ENCODE data around the gene BPGM.
A peak's percentile ranks its signal among the peaks of the same experiment; 100 is the strongest.
"Not testable (repeated sequence)": the region's sequence is repeated elsewhere in the genome, so short reads cannot be mapped to it uniquely, and the experiment has no call there.

BPGM gene

GRCh38 chr7:134637441-134637840, 9.2 kb upstream of the BPGM start:
- H3K4me3 ChIP-seq (ENCODE audit: low read length), result no peak overlapping the region
- no peaks in the 10 kb centered on the region for H3K36me3 ChIP-seq (ENCODE audit: control insufficient read depth, insufficient read depth, low read length)
- H3K4me1 ChIP-seq (ENCODE audit: control insufficient read depth, insufficient read depth, low read length), result peaks cover 8% of the 10 kb centered on the region
- H3K9me3 ChIP-seq (ENCODE audit: control insufficient read depth, low read length), result no peaks in the 10 kb centered on the region
- no peaks in the 10 kb centered on the region for H3K27me3 ChIP-seq (ENCODE audit: control insufficient read depth, insufficient read depth, low read length)
- H3K9ac ChIP-seq (ENCODE audit: low read length), result no peak overlapping the region

DNA sequence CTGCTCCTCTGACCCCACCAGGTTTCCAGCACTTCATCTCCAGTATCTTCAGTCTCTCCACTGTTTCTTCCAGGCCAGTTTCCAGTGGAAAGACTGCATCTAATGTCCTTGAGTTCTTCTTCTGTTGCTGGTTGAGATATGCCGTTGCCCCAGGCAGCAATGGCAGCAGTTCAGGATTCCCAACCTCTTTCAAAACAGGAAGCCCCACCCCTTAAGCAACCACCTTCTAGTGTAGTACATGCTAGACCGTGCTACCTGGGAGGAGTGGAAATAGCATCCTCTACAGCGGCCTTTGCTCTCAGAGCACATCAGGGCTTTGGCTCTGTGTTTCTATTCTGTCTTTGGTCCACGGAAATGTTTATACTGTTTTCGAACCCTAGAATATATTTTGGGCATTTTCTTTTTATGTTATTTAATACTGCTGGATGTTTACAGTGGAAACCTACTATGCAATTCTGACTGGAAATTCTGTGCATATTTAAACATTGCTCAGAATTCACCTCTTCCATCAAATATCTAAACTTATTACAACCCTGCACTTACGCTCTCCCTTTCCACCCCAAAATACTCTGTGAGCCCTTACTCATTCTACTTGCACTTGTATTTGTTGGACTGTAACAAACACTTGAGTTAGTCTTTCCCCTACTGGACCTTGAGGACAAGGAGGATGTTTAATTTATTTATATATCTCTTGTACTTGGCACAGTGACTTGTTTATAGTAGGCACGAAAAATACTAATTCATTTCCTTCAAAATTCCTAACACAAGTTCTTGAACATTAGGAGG, 8.5 kb upstream of the BPGM start:
- H3K9ac ChIP-seq (ENCODE audit: low read length), result no peak overlapping the region
- H3K4me1 ChIP-seq (ENCODE audit: control insufficient read depth, insufficient read depth, low read length), result peaks cover 8% of the 10 kb centered on the region
- no peaks in the 10 kb centered on the region for H3K9me3 ChIP-seq (ENCODE audit: control insufficient read depth, low read length)
- H3K27me3 ChIP-seq (ENCODE audit: control insufficient read depth, insufficient read depth, low read length), result no peaks in the 10 kb centered on the region
- H3K4me3 ChIP-seq (ENCODE audit: low read length), result no peak overlapping the region
- H3K36me3 ChIP-seq (ENCODE audit: control insufficient read depth, insufficient read depth, low read length), result no peaks in the 10 kb centered on the region

- Histone ChIP-seq H3K4me3 (ENCODE audit: low read length) (no peak overlapping the region), H3K9me3 (ENCODE audit: control insufficient read depth, low read length) (no peaks in the 10 kb centered on the region), H3K4me1 (ENCODE audit: control insufficient read depth, insufficient read depth, low read length) (peaks cover 8% of the 10 kb centered on the region), H3K9ac (ENCODE audit: low read length) (no peak overlapping the region), H3K27me3 (ENCODE audit: control insufficient read depth, insufficient read depth, low read length) (no peaks in the 10 kb centered on the region), H3K36me3 (ENCODE audit: control insufficient read depth, insufficient read depth, low read length) (no peaks in the 10 kb centered on the region)
These were observed 7.6 kb upstream of the BPGM start for GRCh38 chr7:134639061-134639460.

- H3K9ac ChIP-seq (ENCODE audit: low read length), result no peak overlapping the region
- H3K36me3 ChIP-seq (ENCODE audit: control insufficient read depth, insufficient read depth, low read length), result no peaks in the 10 kb centered on the region
- H3K9me3 ChIP-seq (ENCODE audit: control insufficient read depth, low read length), result no peaks in the 10 kb centered on the region
- H3K27me3 ChIP-seq (ENCODE audit: control insufficient read depth, insufficient read depth, low read length), result no peaks in the 10 kb centered on the region
- H3K4me3 ChIP-seq (ENCODE audit: low read length), result no peak overlapping the region
- H3K4me1 ChIP-seq (ENCODE audit: control insufficient read depth, insufficient read depth, low read length), result peaks cover 8% of the 10 kb centered on the region
These were observed 6.9 kb upstream of the BPGM start for GRCh38 chr7:134639683-134640279.

GRCh38 chr7:134640842-134641715, 5.6 kb upstream of the BPGM start:
- Histone ChIP-seq H3K4me1 (ENCODE audit: control insufficient read depth, insufficient read depth, low read length) (peaks cover 5% of the 10 kb centered on the region), H3K36me3 (ENCODE audit: control insufficient read depth, insufficient read depth, low read length) (no peaks in the 10 kb centered on the region), H3K4me3 (ENCODE audit: low read length) (no peak overlapping the region), H3K27me3 (ENCODE audit: control insufficient read depth, insufficient read depth, low read length) (no peaks in the 10 kb centered on the region), H3K9ac (ENCODE audit: low read length) (no peak overlapping the region), H3K9me3 (ENCODE audit: control insufficient read depth, low read length) (no peaks in the 10 kb centered on the region)

GRCh38 chr7:134641981-134642380, 4.7 kb upstream of the BPGM start:
- H3K27me3 ChIP-seq (ENCODE audit: control insufficient read depth, insufficient read depth, low read length), result not testable (repeated sequence)

DNA sequence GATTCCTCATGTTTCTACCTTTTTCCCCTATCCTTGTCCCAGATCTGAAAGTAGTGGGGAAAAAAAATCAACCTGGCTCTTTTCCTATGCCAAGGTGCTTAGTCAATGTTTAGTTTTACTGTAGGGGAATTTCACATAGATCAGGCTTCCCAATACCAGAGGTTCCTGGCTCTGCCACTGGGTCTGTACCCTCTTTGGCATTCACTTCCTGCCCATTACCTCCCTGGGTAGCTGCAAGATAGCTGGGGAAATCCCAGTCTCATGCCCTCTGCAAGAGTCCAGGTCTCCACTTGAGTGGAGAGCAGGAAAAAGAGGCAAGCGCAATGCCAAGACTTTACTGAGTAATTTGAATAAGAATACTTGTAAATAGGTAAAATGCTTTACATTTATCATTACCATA, 3.5 kb upstream of the BPGM start:
- no peaks in the 10 kb centered on the region for H3K9me3 ChIP-seq (ENCODE audit: control insufficient read depth, low read length)
- H3K9ac ChIP-seq (ENCODE audit: low read length), result no peak overlapping the region
- peaks cover 4% of the 10 kb centered on the region for H3K4me1 ChIP-seq (ENCODE audit: control insufficient read depth, insufficient read depth, low read length)

More at GRCh38 chr7:134641981-134642380, 4.7 kb upstream of the BPGM start:
- not testable (repeated sequence) for H3K36me3 ChIP-seq (ENCODE audit: control insufficient read depth, insufficient read depth, low read length); H3K4me1 ChIP-seq (ENCODE audit: control insufficient read depth, insufficient read depth, low read length); H3K4me3 ChIP-seq (ENCODE audit: low read length); H3K9me3 ChIP-seq (ENCODE audit: control insufficient read depth, low read length); H3K9ac ChIP-seq (ENCODE audit: low read length)

GRCh38 chr7:134645478-134645877, 1.2 kb upstream of the BPGM start:
- Histone ChIP-seq H3K4me3 (ENCODE audit: low read length) (peak overlapping the region; percentile 79), H3K9ac (ENCODE audit: low read length) (peak overlapping the region; percentile 89), H3K36me3 (ENCODE audit: control insufficient read depth, insufficient read depth, low read length) (no peaks in the 10 kb centered on the region), H3K9me3 (ENCODE audit: control insufficient read depth, low read length) (no peaks in the 10 kb centered on the region), H3K27me3 (ENCODE audit: control insufficient read depth, insufficient read depth, low read length) (no peaks in the 10 kb centered on the region), H3K4me1 (ENCODE audit: control insufficient read depth, insufficient read depth, low read length) (peaks cover 4% of the 10 kb centered on the region)

More for the DNA sequence above, 3.5 kb upstream of the BPGM start:
- no peaks in the 10 kb centered on the region for H3K36me3 ChIP-seq (ENCODE audit: control insufficient read depth, insufficient read depth, low read length)
- H3K4me3 ChIP-seq (ENCODE audit: low read length), result no peak overlapping the region
- no peaks in the 10 kb centered on the region for H3K27me3 ChIP-seq (ENCODE audit: control insufficient read depth, insufficient read depth, low read length)

DNA sequence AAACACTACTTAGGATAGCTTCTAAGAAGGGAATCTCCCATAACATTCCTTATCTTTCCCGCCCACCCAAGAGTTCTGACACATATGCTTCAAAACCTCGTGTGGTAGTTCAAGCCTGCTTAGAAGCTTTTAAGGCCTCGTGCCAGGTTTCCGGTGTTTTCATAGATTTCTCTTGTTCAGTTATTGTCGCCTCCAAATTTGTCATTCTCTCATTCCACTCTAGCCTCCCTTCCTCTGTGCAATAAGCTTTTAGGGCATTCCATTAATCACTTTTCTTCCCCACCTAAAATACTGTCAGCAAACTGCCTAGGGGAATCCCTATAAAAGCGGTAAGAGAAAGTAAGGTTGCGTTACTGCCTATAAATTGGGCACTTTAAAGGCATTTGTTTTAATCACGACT, 718 bp upstream of the BPGM start:
- Histone ChIP-seq H3K4me3 (ENCODE audit: low read length) (peak overlapping the region; percentile 79), H3K36me3 (ENCODE audit: control insufficient read depth, insufficient read depth, low read length) (no peaks in the 10 kb centered on the region), H3K4me1 (ENCODE audit: control insufficient read depth, insufficient read depth, low read length) (peaks cover 4% of the 10 kb centered on the region), H3K27me3 (ENCODE audit: control insufficient read depth, insufficient read depth, low read length) (no peaks in the 10 kb centered on the region), H3K9me3 (ENCODE audit: control insufficient read depth, low read length) (no peaks in the 10 kb centered on the region), H3K9ac (ENCODE audit: low read length) (peak overlapping the region; percentile 89)

DNA sequence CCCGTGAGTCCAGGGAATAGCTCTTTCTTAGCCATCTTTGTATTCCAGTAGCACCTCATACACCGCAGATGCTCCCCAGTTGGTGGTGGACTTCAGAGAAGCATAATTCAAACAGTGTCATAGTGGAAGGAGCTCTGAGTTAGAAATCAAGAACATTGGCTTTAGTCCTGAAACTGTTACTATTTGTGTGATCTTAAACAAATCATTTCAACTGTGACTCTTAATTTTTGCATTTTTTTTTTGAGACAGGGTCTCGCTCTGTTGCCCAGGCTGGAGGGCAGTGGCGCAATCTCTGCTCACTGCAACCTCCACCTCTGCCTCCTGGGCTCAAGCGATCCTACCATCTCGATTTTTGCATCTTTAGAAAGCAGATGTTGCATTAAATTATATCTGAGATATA, 1.8 kb downstream of the BPGM start:
- H3K4me3 ChIP-seq (ENCODE audit: low read length), result no peak overlapping the region
- H3K9ac ChIP-seq (ENCODE audit: low read length), result no peak overlapping the region
- H3K36me3 ChIP-seq (ENCODE audit: control insufficient read depth, insufficient read depth, low read length), result no peaks in the 10 kb centered on the region
- H3K4me1 ChIP-seq (ENCODE audit: control insufficient read depth, insufficient read depth, low read length), result peaks cover 4% of the 10 kb centered on the region
- H3K27me3 ChIP-seq (ENCODE audit: control insufficient read depth, insufficient read depth, low read length), result no peaks in the 10 kb centered on the region
- H3K9me3 ChIP-seq (ENCODE audit: control insufficient read depth, low read length), result no peaks in the 10 kb centered on the region

DNA sequence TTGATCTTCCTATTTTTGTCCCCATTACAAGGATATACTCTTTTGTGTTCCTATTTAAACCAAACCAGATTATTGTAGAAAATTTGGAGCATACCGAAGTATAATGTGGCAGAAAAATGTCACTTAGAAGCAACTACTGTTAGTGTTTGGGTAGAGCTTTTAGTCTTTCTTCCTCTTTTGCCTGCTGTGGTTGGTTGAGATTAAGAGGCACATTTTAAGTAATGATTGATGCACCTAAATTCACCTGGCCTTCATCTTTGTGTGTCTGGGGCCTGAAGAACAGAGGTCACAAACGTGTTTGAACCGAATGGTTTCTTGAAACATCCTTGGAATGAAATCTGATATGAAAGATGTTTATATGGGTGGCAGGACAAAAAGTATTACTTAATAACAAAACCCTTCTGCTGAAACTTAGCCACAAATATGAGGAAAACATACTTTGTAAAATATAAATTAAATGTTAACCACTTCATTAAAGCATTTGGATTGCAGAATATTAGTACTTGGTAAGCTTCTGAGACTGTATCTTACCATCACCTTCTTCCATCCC, 2.6 kb downstream of the BPGM start:
- Histone ChIP-seq H3K27me3 (ENCODE audit: control insufficient read depth, insufficient read depth, low read length) (no peaks in the 10 kb centered on the region), H3K4me1 (ENCODE audit: control insufficient read depth, insufficient read depth, low read length) (peaks cover 4% of the 10 kb centered on the region), H3K4me3 (ENCODE audit: low read length) (no peak overlapping the region), H3K36me3 (ENCODE audit: control insufficient read depth, insufficient read depth, low read length) (no peaks in the 10 kb centered on the region), H3K9ac (ENCODE audit: low read length) (no peak overlapping the region), H3K9me3 (ENCODE audit: control insufficient read depth, low read length) (no peaks in the 10 kb centered on the region)

DNA sequence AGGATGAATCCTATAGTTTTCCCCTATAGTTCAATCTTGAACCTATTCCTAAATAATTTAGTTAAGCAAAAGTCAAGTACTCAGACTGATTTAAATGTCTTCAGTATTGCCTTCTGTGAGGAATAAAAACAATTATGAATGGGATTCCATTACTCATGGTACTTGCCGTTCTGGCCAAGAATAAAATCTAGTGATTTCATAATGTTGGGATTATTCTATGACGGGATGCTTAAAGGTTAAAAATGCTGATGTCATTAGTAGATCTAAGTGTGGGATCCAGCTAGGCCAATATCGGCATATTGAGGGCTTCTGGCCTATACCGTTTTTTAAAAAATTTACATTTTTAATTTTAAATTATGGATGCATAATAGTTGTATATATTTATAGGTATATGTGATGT, 5.3 kb downstream of the BPGM start:
- Histone ChIP-seq H3K36me3 (ENCODE audit: control insufficient read depth, insufficient read depth, low read length) (no peaks in the 10 kb centered on the region), H3K9ac (ENCODE audit: low read length) (no peak overlapping the region), H3K4me1 (ENCODE audit: control insufficient read depth, insufficient read depth, low read length) (no peaks in the 10 kb centered on the region), H3K9me3 (ENCODE audit: control insufficient read depth, low read length) (no peaks in the 10 kb centered on the region), H3K27me3 (ENCODE audit: control insufficient read depth, insufficient read depth, low read length) (no peaks in the 10 kb centered on the region), H3K4me3 (ENCODE audit: low read length) (no peak overlapping the region)

Measured in mucosa of stomach (tissue), 1 donor.